Testis (tissue), 3 donors: ENCODE data around the gene PTPRCAP. TPM values are rescaled to one million over a fixed set of nuclear protein-coding genes. Genes with fewer than 3 reads are reported as not detected.

ENCODE experiments used
- DNase-seq: peaks from one replicate; pipeline ENCODE4 v3.0.0-alpha.2; 2019
- H3K27ac ChIP-seq, 2 donors: fragments of 200-600 bp; sonication (generic); one replicate each; pipeline ENCODE4 v1.5.1; 2019
- H3K27me3 ChIP-seq: fragments of 200-600 bp; sonication (generic); one replicate; pipeline ENCODE4 v1.5.1; 2019
- H3K36me3 ChIP-seq: fragments of 200-600 bp; sonication (generic); one replicate; pipeline ENCODE4 v1.5.1; 2017; ENCODE audit warnings: low read depth; ENCODE audit errors: missing control alignments
- H3K4me1 ChIP-seq: fragments of 200-600 bp; sonication (generic); one replicate; pipeline ENCODE4 v1.5.1; 2019
- H3K4me3 ChIP-seq, 2 donors: fragments of 200-600 bp; sonication (generic); one replicate each; pipeline ENCODE4 v1.5.1; 2017 to 2019
- H3K9me3 ChIP-seq: fragments of 200-600 bp; sonication (generic); one replicate; pipeline ENCODE4 v1.5.1; 2017
- POLR2A ChIP-seq: fragments of 450-650 bp; IDR thresholded peaks from one replicate; pipeline ENCODE4 v1.6.1; 2017; ENCODE audit warnings: antibody characterized with exemption, mild to moderate bottlenecking, moderate library complexity
- WGBS, 2 donors: methylation state at CpG; one replicate each; pipeline ENCODE4 v1.1.5; 2018; 5-methylcytosine and 5-hydroxymethylcytosine counted together
- intact Hi-C: fragments of 100-400 bp; cut with DNase I; formaldehyde crosslinking; loops from one replicate; pipeline ENCODE4 v1.15.1; 2023; ENCODE audit warnings: low total_unique reads
- polyA plus RNA-seq: library from polyadenylated mRNA; stranded (reverse); fragments of 350-450 nt; fragmentation: Illumina TruSeq; extraction: RNeasy Lipid Tissue Mini Kit (QIAGEN cat#74804); gene quantifications from one replicate; pipeline ENCODE4 v1.2.3, GENCODE V29; 2014; ENCODE audit warnings: low read depth, low replicate concordance; ENCODE audit not compliant: insufficient read depth
- small RNA-seq, 2 donors: library from RNA; depleted of rRNA; stranded (forward); fragments of <200 nt; gene quantifications; one replicate each; pipeline ENCODE3, GENCODE V24; 2016
- total RNA-seq, 2 donors: library from RNA; depleted of rRNA; stranded (reverse); fragments of >200 nt; gene quantifications; one replicate each; pipeline ENCODE4 v1.2.3, GENCODE V29; 2016
- TF ChIP-seq, protein P1 (sequence below), 3 experiments: fragments of 450-650 bp in 2 of 3; fragments of 200-600 bp in 1 of 3; sonication (generic) in 1 of 3; IDR thresholded peaks; one replicate each; pipeline ENCODE4 v1.5.1; 2016 to 2019; ENCODE audit warnings: antibody characterized with exemption in 3 of 3, mild to moderate bottlenecking in 2 of 3, moderate library complexity in 1 of 3

PTPRCAP gene
- total and polyA plus RNA-seq, 3 donors from 2014 or later, result 3.1 to 5.6 (median 5.2) TPM

DNA sequence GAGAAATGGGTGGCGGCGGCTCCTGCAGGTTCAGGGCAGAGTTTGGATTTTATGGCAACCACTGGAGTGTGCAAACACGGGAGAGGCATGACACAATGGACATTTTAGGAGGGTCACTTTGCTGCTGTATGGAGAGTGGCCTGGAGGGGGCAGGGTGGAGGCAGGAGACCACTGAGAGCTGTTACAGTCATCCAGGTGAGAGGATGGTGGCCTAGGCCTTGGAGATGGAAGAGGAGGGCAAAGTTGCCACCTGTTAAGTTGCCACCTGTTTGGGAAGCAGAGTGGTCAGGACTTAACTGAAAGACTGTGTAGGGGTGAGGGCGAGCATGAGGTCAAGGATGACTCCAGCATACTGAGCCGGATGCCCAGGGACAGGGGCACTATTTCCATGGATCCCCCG lies 48.0 kb downstream of the PTPRCAP start:
- no peak for DNase-seq
- H3K4me1 ChIP-seq, result peaks cover 16% of the 10 kb centered on the region
- intact Hi-C loops, result loop anchor here (5.0 kb wide), 1 partner anchor 37 kb away; the partner anchor contains the start of gene POLD4
- H3K27ac ChIP-seq, result no peak overlapping the region
- TF ChIP-seq, protein P1, sequence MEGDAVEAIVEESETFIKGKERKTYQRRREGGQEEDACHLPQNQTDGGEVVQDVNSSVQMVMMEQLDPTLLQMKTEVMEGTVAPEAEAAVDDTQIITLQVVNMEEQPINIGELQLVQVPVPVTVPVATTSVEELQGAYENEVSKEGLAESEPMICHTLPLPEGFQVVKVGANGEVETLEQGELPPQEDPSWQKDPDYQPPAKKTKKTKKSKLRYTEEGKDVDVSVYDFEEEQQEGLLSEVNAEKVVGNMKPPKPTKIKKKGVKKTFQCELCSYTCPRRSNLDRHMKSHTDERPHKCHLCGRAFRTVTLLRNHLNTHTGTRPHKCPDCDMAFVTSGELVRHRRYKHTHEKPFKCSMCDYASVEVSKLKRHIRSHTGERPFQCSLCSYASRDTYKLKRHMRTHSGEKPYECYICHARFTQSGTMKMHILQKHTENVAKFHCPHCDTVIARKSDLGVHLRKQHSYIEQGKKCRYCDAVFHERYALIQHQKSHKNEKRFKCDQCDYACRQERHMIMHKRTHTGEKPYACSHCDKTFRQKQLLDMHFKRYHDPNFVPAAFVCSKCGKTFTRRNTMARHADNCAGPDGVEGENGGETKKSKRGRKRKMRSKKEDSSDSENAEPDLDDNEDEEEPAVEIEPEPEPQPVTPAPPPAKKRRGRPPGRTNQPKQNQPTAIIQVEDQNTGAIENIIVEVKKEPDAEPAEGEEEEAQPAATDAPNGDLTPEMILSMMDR (IDR thresholded peaks at IDR 0.05), result peak; percentile 35 to 46 (median 37)
- no peak for TF ChIP-seq POLR2A
- H3K9me3 ChIP-seq, result no peaks in the 10 kb centered on the region
- no peak overlapping the region for H3K4me3 ChIP-seq
- H3K27me3 ChIP-seq, result no peaks in the 10 kb centered on the region
- 61 to 67% methylated on average over 6 of the region's 6 CpGs for WGBS, 2 donors
- no peaks in the 10 kb centered on the region for H3K36me3 ChIP-seq

DNA sequence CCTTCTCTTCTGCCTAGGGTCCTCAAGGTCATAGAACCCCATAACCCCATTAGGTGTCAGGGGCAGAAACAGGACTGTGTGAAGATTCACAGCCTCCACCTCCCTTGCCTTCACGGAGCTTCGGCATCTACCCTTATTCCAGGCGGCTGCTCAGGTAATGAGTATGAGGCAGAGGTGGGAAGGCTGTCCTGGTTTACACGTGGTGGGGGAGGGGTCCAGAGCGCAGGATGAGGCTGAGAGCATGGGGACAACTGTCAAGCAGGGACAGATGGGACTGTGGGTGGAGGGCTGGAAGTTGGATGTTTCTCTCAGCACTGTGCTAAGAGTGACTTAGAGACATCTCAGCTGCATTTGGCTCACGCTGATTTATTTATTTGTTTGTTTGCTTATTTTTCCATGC lies 50.0 kb downstream of the PTPRCAP start:
- H3K4me1 ChIP-seq, result peaks cover 13% of the 10 kb centered on the region
- H3K36me3 ChIP-seq, result no peaks in the 10 kb centered on the region
- intact Hi-C loops, result loop anchor here (5.0 kb wide), 1 partner anchor 35 kb away; the partner anchor contains the start of gene POLD4
- 74 to 78% methylated on average over 6 of the region's 6 CpGs for WGBS, 2 donors
- TF ChIP-seq POLR2A, result no peak
- TF ChIP-seq, protein P1 (IDR thresholded peaks at IDR 0.05), result no peak
- H3K4me3 ChIP-seq, result no peak overlapping the region
- DNase-seq, result no peak
- no peaks in the 10 kb centered on the region for H3K9me3 ChIP-seq
- no peaks in the 10 kb centered on the region for H3K27me3 ChIP-seq
- H3K27ac ChIP-seq, result no peak overlapping the region

DNA sequence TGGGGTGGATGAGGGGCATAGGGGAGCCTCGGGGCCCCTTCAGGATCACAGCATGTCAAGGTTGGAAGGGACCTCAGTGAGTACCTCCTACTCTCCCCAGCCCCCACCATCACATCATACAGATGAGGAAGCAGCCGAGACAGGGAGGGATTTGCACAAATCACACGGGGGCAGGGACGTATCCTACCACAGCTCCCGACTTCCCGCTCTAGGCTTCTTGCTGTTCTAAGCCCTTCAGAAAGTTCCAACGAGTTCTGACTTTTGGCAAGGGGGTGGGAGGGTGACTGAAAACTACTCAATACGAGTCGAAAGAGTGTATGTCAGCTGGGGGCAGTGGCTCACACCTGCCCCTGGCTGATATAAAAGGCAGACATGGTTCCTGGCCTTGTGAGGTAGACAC lies 50.4 kb downstream of the PTPRCAP start:
- Histone ChIP-seq H3K27me3 (no peaks in the 10 kb centered on the region), H3K27ac (no peak overlapping the region), H3K4me3 (no peak overlapping the region), H3K9me3 (no peaks in the 10 kb centered on the region), H3K36me3 (no peaks in the 10 kb centered on the region), H3K4me1 (peaks cover 10% of the 10 kb centered on the region)
- DNase-seq, result no peak
- 52 to 60% methylated on average over 8 to 9 of the region's 9 CpGs for WGBS, 2 donors
- TF ChIP-seq, protein P1 (IDR thresholded peaks at IDR 0.05), result no peak
- TF ChIP-seq POLR2A, result no peak
- intact Hi-C loops, result loop anchor here (5.0 kb wide), 1 partner anchor 35 kb away; the partner anchor contains the start of gene POLD4

Small RNAs within 50 kb of the gene (small RNA-seq; reads per million reads assigned to genes)
- gene RNU6-1238P, result 0 reads per million in 2 donors

Other genes starting within 250 kb of the PTPRCAP start
- 10 to 100 TPM; 64.3 to 87.6 TPM for gene GRK2, start 171.2 kb downstream of the PTPRCAP start, total RNA-seq
- gene GRK2, start 171.2 kb downstream of the PTPRCAP start, polyA plus RNA-seq, result 45.6 TPM
- gene ANKRD13D, start 148.4 kb downstream of the PTPRCAP start, total RNA-seq, result 10 to 100 TPM; 66.2 to 73.3 TPM
- 32.8 TPM for gene ANKRD13D, start 148.4 kb downstream of the PTPRCAP start, polyA plus RNA-seq
- 1 to 10 TPM; 6.9 to 9.8 TPM for gene SSH3, start 134.2 kb downstream of the PTPRCAP start, total RNA-seq
- 8.6 TPM for gene SSH3, start 134.2 kb downstream of the PTPRCAP start, polyA plus RNA-seq
- gene POLD4, start 84.1 kb downstream of the PTPRCAP start, total RNA-seq, result 10 to 100 TPM; 53.8 to 59.1 TPM
- gene POLD4, start 84.1 kb downstream of the PTPRCAP start, polyA plus RNA-seq, result 54.6 TPM
- 1 to 10 TPM; 3.7 to 6.8 TPM for gene CLCF1, start 64.1 kb downstream of the PTPRCAP start, total RNA-seq
- 2.7 TPM for gene CLCF1, start 64.1 kb downstream of the PTPRCAP start, polyA plus RNA-seq
- 10 to 100 TPM; 35.8 to 46.2 TPM for gene RAD9A, start 45.7 kb downstream of the PTPRCAP start, total RNA-seq
- 25.7 TPM for gene RAD9A, start 45.7 kb downstream of the PTPRCAP start, polyA plus RNA-seq
- gene PPP1CA, start 35.8 kb downstream of the PTPRCAP start, total RNA-seq, result 100 to 1,000 TPM; 100 to 129 TPM
- gene PPP1CA, start 35.8 kb downstream of the PTPRCAP start, polyA plus RNA-seq, result 79.7 TPM
- 1 to 10 TPM; 1.8 to 3.8 TPM for gene TBC1D10C, start 33.6 kb downstream of the PTPRCAP start, total RNA-seq
- gene TBC1D10C, start 33.6 kb downstream of the PTPRCAP start, polyA plus RNA-seq, result 3.3 TPM
- gene CARNS1, start 22.0 kb downstream of the PTPRCAP start, total RNA-seq, result 1 to 10 TPM in 1 of 2 donors, under 1 TPM in 1; 0.74 to 1.3 TPM
- gene CARNS1, start 22.0 kb downstream of the PTPRCAP start, polyA plus RNA-seq, result 1.6 TPM
- gene RPS6KB2, start 9.2 kb downstream of the PTPRCAP start, total RNA-seq, result 10 to 100 TPM; 46.5 to 47.4 TPM
- gene RPS6KB2, start 9.2 kb downstream of the PTPRCAP start, polyA plus RNA-seq, result 30.1 TPM
- gene CORO1B, start 5.8 kb upstream of the PTPRCAP start, total RNA-seq, result 10 to 100 TPM; 34.6 to 48.6 TPM
- gene CORO1B, start 5.8 kb upstream of the PTPRCAP start, polyA plus RNA-seq, result 34.3 TPM
- gene GPR152, start 15.0 kb upstream of the PTPRCAP start, total RNA-seq, result not detected
- not detected for gene GPR152, start 15.0 kb upstream of the PTPRCAP start, polyA plus RNA-seq
- gene CABP4, start 17.7 kb upstream of the PTPRCAP start, total RNA-seq, result 1 to 10 TPM in 1 of 2 donors, under 1 TPM in 1; 0.87 to 1.2 TPM
- gene CABP4, start 17.7 kb upstream of the PTPRCAP start, polyA plus RNA-seq, result 0.98 TPM
- gene TMEM134, start 31.6 kb upstream of the PTPRCAP start, total RNA-seq, result 100 to 1,000 TPM; 126 to 149 TPM
- gene TMEM134, start 31.6 kb upstream of the PTPRCAP start, polyA plus RNA-seq, result 97.5 TPM
- 10 to 100 TPM; 34.6 to 61.7 TPM for gene AIP, start 45.3 kb upstream of the PTPRCAP start, total RNA-seq
- gene AIP, start 45.3 kb upstream of the PTPRCAP start, polyA plus RNA-seq, result 60.7 TPM
- 10 to 100 TPM; 15.5 to 23.5 TPM for gene PITPNM1, start 67.7 kb upstream of the PTPRCAP start, total RNA-seq
- 19.6 TPM for gene PITPNM1, start 67.7 kb upstream of the PTPRCAP start, polyA plus RNA-seq
- 10 to 100 TPM; 26.4 to 38.0 TPM for gene CDK2AP2, start 70.5 kb upstream of the PTPRCAP start, total RNA-seq
- 20.9 TPM for gene CDK2AP2, start 70.5 kb upstream of the PTPRCAP start, polyA plus RNA-seq
- not detected for gene CABP2, start 85.8 kb upstream of the PTPRCAP start, total RNA-seq
- gene CABP2, start 85.8 kb upstream of the PTPRCAP start, polyA plus RNA-seq, result not detected
- 100 to 1,000 TPM; 117 to 201 TPM for gene GSTP1, start 146.1 kb upstream of the PTPRCAP start, total RNA-seq
- 211 TPM for gene GSTP1, start 146.1 kb upstream of the PTPRCAP start, polyA plus RNA-seq
- 100 to 1,000 TPM; 312 to 369 TPM for gene NDUFV1, start 169.3 kb upstream of the PTPRCAP start, total RNA-seq
- gene NDUFV1, start 169.3 kb upstream of the PTPRCAP start, polyA plus RNA-seq, result 187 TPM
- gene NUDT8, start 192.3 kb upstream of the PTPRCAP start, total RNA-seq, result 1 to 10 TPM; 6.2 to 7.0 TPM
- gene NUDT8, start 192.3 kb upstream of the PTPRCAP start, polyA plus RNA-seq, result 4.0 TPM
- under 1 TPM in 1 of 2 donors, not detected in 1; 0.50 TPM for gene TBX10, start 202.1 kb upstream of the PTPRCAP start, total RNA-seq
- gene TBX10, start 202.1 kb upstream of the PTPRCAP start, polyA plus RNA-seq, result not detected
- gene ACY3, start 213.0 kb upstream of the PTPRCAP start, total RNA-seq, result under 1 TPM in 1 of 2 donors, not detected in 1; 0.50 TPM
- gene ACY3, start 213.0 kb upstream of the PTPRCAP start, polyA plus RNA-seq, result 0.66 TPM
- gene ALDH3B2, start 236.9 kb upstream of the PTPRCAP start, total RNA-seq, result under 1 TPM in 1 of 2 donors, not detected in 1; 0.19 TPM
- gene ALDH3B2, start 236.9 kb upstream of the PTPRCAP start, polyA plus RNA-seq, result not detected